ENCODE measurements around the gene ZNF776.

ZNF776 gene

DNA sequence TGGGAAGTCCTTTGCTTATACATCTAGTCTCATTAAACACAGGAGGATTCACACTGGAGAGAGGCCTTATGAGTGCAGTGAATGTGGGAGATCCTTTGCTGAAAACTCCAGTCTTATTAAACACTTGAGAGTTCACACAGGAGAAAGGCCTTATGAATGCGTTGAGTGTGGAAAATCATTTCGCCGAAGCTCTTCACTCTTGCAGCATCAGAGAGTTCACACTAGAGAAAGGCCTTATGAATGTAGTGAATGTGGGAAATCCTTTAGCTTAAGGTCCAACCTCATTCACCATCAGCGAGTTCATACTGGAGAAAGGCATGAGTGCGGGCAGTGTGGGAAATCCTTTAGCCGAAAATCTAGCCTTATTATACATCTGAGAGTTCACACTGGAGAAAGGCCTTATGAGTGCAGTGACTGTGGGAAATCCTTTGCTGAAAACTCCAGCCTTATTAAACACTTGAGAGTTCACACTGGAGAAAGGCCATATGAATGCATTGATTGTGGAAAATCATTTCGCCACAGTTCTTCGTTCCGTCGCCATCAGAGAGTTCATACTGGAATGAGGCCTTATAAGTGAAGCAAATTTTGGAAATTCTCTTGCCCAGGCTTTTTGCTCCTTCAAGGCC, 32.7 kb downstream of the ZNF776 start:
- Histone ChIP-seq H3K79me2 (ENCODE audit: insufficient read depth, low read length) (peaks cover 41% of the 10 kb centered on the region), H3K9me3 (ENCODE audit: insufficient read depth, low read depth, low read length) (peaks cover 26% of the 10 kb centered on the region; the same call in 1 of the 2 replicates), H3K4me2 (ENCODE audit: low read depth, low read length, poor library complexity, severe bottlenecking) (no peak overlapping the region), H3K4me3 (ENCODE audit: low read length, poor library complexity, severe bottlenecking) (no peak overlapping the region), H3K4me1 (ENCODE audit: insufficient read depth, low read length, poor library complexity, severe bottlenecking) (no peaks in the 10 kb centered on the region), H3K9me2 (replicated peaks; ENCODE audit: low read depth, low read length) (no peaks in the 10 kb centered on the region), H3K27me3 (ENCODE audit: insufficient read depth, low read length, poor library complexity, severe bottlenecking) (no peaks in the 10 kb centered on the region), H4K20me1 (ENCODE audit: insufficient read depth, low read length, poor library complexity, severe bottlenecking) (no peaks in the 10 kb centered on the region), H3K9ac (ENCODE audit: low read depth, low read length, poor library complexity, severe bottlenecking) (no peak overlapping the region), H3K36me3 (ENCODE audit: insufficient read depth, low read length) (peaks cover 53% of the 10 kb centered on the region), H3F3A (ENCODE audit: low read depth) (no peaks in the 10 kb centered on the region), H2AFZ (ENCODE audit: low read length) (no peak overlapping the region)
- TF ChIP-seq CTCF (conservative IDR thresholded peaks at IDR 0.05; ENCODE audit: low read length), result no peak
- no peak for TF ChIP-seq EZH2phosphoT487 (IDR thresholded peaks at IDR 0.05; ENCODE audit: borderline replicate concordance)

DNA sequence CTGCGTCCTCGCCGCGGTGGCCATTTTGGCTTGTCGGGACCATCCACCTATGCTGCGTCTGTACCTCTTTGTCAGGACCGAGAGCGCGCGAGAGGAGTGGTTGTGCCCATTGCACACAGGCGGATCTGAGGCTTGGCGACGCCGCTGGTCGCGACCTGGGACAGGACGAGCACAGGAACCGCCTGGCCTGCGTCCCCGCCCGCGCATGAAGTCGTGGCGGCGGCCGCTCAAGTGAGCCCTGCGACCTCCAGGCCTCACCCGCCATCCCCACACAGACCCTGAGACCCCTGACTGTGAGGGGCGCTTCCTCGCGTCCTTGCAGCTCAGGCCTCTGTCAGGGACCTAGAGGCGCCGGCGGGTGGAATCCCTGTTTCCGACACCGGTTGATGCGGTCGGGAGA, 39.7 kb downstream of the ZNF776 start:
- Histone ChIP-seq H2AFZ (ENCODE audit: low read length) (no peak overlapping the region), H3K79me2 (ENCODE audit: insufficient read depth, low read length) (0 out of 2 replicates have a peak, but pooled peaks cover 4% of the 10 kb centered on the region), H3K36me3 (ENCODE audit: insufficient read depth, low read length) (peaks cover 5% of the 10 kb centered on the region; the same call in 1 of the 2 replicates), H4K20me1 (ENCODE audit: insufficient read depth, low read length, poor library complexity, severe bottlenecking) (no peaks in the 10 kb centered on the region), H3F3A (ENCODE audit: low read depth) (no peaks in the 10 kb centered on the region), H3K4me1 (ENCODE audit: insufficient read depth, low read length, poor library complexity, severe bottlenecking) (no peaks in the 10 kb centered on the region), H3K9ac (ENCODE audit: low read depth, low read length, poor library complexity, severe bottlenecking) (no peak overlapping the region), H3K27me3 (ENCODE audit: insufficient read depth, low read length, poor library complexity, severe bottlenecking) (no peaks in the 10 kb centered on the region), H3K4me2 (ENCODE audit: low read depth, low read length, poor library complexity, severe bottlenecking) (no peak overlapping the region), H3K4me3 (ENCODE audit: low read length, poor library complexity, severe bottlenecking) (no peak overlapping the region), H3K9me2 (replicated peaks; ENCODE audit: low read depth, low read length) (no peaks in the 10 kb centered on the region), H3K9me3 (ENCODE audit: insufficient read depth, low read depth, low read length) (no peaks in the 10 kb centered on the region; the same call in 1 of the 2 replicates)
- no peak for TF ChIP-seq CTCF (conservative IDR thresholded peaks at IDR 0.05; ENCODE audit: low read length)
- no peak for TF ChIP-seq EZH2phosphoT487 (IDR thresholded peaks at IDR 0.05; ENCODE audit: borderline replicate concordance)

DNA sequence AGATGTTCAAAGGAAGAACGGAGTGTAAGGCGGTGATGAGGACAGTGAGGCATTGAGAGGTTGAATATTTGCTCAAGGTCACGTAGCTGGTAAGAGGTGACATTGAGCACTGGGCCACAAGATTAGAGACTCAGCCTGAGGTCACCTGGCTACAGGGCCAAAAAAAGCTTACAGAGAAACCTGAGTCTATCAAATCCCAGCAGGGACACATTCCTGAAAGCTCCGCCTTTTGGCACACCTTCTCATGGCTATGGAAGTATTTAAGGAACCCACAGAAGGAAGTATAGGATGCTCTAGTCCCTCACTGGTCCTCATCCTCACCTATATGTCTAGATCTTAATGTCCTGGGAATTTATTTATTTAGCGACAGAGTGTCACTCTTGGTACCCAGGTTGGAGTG, 40.3 kb downstream of the ZNF776 start:
- H3K79me2 ChIP-seq (ENCODE audit: insufficient read depth, low read length), result 0 out of 2 replicates have a peak, but pooled peaks cover 4% of the 10 kb centered on the region
- H4K20me1 ChIP-seq (ENCODE audit: insufficient read depth, low read length, poor library complexity, severe bottlenecking), result no peaks in the 10 kb centered on the region

More for the DNA sequence above, 40.3 kb downstream of the ZNF776 start:
- peaks cover 4% of the 10 kb centered on the region; the same call in 1 of the 2 replicates for H3K36me3 ChIP-seq (ENCODE audit: insufficient read depth, low read length)
- H3K9ac ChIP-seq (ENCODE audit: low read depth, low read length, poor library complexity, severe bottlenecking), result no peak overlapping the region
- H3K4me3 ChIP-seq (ENCODE audit: low read length, poor library complexity, severe bottlenecking), result no peak overlapping the region
- no peaks in the 10 kb centered on the region for H3K27me3 ChIP-seq (ENCODE audit: insufficient read depth, low read length, poor library complexity, severe bottlenecking)
- H3F3A ChIP-seq (ENCODE audit: low read depth), result no peaks in the 10 kb centered on the region
- no peaks in the 10 kb centered on the region for H3K4me1 ChIP-seq (ENCODE audit: insufficient read depth, low read length, poor library complexity, severe bottlenecking)
- H3K9me3 ChIP-seq (ENCODE audit: insufficient read depth, low read depth, low read length), result no peaks in the 10 kb centered on the region
- no peak overlapping the region for H3K4me2 ChIP-seq (ENCODE audit: low read depth, low read length, poor library complexity, severe bottlenecking)
- no peaks in the 10 kb centered on the region for H3K9me2 ChIP-seq (replicated peaks; ENCODE audit: low read depth, low read length)
- TF ChIP-seq EZH2phosphoT487 (IDR thresholded peaks at IDR 0.05; ENCODE audit: borderline replicate concordance) (no peak), CTCF (conservative IDR thresholded peaks at IDR 0.05; ENCODE audit: low read length) (no peak)
- no peak overlapping the region for H2AFZ ChIP-seq (ENCODE audit: low read length)
